Fibroblast of skin of right biceps (primary cell): ENCODE measurements around the gene STXBP2.

ENCODE experiments used
- DNase-seq: peaks from one replicate; pipeline ENCODE4 v3.0.0-alpha.2; 2013

Gene STXBP2

DNA sequence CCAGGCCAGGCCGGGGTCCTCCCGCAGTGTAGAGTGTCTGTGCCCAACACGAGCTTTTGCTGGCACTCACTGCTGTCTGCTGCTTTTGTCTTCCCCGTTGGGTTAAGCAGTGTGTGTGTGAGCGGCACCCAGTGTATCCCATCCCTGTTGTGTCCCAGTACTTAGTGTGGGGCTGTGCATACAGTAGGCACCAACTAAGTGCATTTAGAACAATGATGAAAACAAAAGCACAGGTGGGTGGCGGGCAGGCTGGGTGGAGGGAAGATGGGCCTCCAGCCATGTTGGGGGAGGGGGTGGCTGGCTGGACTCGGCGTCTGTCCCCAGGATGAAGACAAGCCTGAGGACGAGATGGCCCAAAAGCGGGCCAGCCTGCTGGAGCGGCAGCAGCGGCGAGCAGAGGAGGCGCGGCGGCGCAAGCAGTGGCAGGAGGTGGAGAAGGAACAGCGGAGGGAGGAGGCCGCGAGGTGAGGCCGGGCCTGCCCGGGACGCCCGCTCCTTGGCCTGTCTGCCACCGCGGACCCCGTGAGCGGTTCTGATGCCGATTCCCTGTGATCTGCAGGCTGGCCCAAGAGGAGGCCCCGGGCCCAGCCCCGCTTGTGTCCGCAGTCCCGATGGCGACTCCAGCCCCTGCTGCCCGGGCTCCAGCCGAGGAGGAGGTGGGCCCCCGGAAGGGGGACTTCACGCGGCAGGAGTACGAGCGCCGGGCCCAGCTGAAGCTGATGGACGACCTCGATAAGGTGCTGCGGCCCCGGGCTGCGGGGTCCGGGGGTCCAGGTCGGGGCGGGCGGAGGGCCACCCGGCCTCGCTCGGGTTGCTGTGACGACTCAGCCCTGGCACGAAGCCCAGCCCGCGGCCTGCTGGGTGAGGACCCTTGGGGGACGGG lies 21.8 kb upstream of the STXBP2 start:
- DNase-seq = no peak

- no peak for DNase-seq
Measured at GRCh38 chr19:7617172-7617571, 19.7 kb upstream of the STXBP2 start.

GRCh38 chr19:7617735-7618134 lies 19.2 kb upstream of the STXBP2 start:
- DNase-seq = no peak

GRCh38 chr19:7618348-7618747 lies 18.6 kb upstream of the STXBP2 start:
- no peak for DNase-seq

GRCh38 chr19:7618771-7619510 lies 18.0 kb upstream of the STXBP2 start:
- no peak for DNase-seq

GRCh38 chr19:7619671-7620441 lies 17.1 kb upstream of the STXBP2 start:
- DNase-seq = no peak

DNA sequence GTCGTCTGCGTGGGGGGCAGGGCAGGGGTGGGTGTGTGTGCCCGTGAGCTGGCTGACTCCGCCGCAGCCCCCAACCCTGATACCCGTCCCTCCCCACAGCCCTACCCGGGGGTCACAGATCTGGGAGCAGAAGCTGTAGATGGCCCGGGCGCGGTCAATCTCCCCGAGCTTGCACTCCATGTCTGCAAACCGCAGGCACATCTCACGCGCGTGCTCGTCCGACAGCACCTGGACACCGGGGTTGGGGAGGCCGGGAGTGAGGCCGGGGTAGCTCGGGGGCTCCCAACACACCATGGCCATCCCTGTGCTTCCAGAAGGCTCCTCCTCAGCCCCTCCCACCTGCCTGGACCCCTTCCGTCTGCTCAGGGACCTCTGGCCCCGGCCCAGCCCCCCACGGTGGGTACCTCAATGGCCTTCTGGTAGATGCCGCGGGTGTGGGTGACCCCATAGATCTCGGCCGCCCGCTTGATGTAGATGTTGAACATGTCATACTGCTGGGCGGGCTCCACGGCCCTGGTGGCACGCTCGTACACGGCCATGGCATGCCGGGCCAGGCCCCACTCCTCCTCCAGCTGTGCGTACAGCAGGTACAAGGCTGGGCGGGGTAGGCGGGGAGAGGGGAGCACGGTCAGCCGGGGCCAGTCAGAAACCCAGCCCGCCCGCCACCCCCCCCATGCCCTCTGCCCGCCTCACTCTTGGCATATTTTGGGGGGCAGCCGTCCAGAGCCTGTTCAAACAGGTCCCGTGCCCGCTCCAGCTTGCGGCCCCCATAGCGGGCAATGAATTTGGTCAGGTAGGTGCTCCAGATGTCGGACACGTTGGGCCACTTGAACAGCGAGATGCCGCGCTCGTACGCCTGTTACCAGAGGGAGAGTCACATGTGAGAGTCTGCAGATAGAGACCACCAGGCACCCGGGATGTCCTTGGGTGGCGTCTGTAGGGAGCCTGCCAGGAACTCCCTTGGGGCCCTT lies 16.2 kb upstream of the STXBP2 start:
- DNase-seq = no peak

- DNase-seq = no peak
Measured at GRCh38 chr19:7622933-7623685, 13.8 kb upstream of the STXBP2 start.

DNA sequence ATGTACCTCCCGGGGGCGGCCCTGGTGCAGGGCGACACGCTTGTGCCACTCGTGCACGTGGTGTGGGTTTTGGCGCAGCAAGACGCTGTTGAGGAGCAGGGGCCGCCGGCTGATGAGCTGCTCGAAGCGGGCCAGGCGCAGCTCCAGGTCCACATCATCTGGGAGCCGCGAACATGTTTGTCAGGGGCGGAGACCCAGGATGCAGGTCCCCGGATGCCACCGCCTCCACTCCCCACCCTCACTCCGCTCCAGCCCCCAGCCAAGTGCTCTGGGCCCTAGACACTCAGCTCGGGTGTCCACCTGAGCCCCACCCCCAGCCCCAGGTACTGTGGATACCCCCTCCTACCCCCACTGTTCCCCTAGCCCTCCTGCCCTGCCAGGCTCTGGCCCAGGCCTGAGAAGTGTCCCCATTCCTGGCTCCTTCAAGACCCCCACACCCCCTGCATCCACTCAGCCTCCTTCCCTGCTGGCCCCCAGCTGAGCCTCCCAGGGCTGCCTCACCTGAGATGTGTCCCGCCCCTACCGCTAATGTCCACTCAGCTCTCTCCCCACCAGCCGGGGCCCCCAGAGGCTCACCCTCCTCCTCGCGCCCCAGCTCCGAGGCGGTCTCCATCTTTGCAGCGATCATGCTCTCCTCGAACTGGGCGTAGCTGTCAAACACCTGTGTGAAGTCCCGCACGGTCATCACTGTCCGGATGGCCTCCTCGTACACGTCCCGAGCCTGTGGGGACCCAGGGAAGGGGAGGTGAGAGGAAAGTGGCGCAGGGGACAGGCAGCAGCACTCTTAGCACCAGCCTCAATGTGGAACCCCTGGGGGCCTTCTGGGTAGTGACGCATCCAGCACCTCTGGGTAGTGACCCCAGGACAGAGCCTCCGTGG lies 12.9 kb upstream of the STXBP2 start:
- no peak for DNase-seq

DNA sequence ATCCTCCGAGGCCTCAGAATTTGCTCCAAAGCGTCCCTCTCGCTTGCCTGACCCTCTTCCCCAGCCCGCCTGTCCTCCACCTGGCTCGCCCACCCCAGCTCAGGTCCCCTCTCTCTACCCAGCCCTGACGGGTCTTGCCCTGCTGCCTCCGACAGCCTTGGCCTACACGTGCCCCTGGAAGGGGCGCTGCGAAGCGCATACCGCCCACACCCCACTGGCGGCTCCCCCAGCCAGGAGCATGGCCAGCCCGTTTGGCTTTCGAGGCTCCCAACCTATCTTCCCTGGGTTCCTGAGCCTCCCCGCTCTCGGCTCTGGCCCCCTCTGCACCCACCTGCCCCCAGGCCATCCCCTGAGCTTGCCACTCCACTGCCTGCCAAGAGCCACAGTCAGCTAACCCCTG lies 12.1 kb upstream of the STXBP2 start:
- DNase-seq = no peak

GRCh38 chr19:7625763-7626372 lies 11.0 kb upstream of the STXBP2 start:
- DNase-seq = no peak

DNA sequence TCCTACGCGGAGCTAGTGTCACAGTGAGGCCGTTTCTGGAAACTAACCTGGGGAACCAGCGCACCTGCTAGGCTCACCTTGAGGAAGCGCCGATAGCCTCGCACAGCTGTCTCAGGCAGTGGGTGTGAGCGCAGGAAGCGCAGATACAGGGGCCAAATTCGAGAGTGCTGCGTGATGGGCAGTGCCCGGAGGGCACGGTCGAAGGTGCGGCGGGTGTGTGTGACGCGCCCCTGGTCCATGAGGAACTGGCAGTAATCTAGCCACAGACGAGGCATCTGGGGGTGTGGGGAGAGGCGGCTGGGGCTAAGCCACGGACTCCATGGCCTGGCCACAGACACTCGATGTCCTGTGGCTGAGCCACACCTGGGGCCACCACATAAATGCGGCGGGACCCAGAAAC lies 9.7 kb upstream of the STXBP2 start:
- no peak for DNase-seq

- DNase-seq = no peak
Measured at GRCh38 chr19:7628589-7629311, 8.2 kb upstream of the STXBP2 start.

GRCh38 chr19:7629347-7630054 lies 7.4 kb upstream of the STXBP2 start, which contains the start of the genes PET100 and XAB2:
Gene PET100, plus strand, starts transcription at chr19:7629793. Its CDS starts 41 bp downstream, at chr19:7629834.
Gene XAB2, minus strand, starts transcription at chr19:7629545. Its CDS starts 18 bp downstream, at chr19:7629527.
- DNase-seq = peak; percentile 99

DNA sequence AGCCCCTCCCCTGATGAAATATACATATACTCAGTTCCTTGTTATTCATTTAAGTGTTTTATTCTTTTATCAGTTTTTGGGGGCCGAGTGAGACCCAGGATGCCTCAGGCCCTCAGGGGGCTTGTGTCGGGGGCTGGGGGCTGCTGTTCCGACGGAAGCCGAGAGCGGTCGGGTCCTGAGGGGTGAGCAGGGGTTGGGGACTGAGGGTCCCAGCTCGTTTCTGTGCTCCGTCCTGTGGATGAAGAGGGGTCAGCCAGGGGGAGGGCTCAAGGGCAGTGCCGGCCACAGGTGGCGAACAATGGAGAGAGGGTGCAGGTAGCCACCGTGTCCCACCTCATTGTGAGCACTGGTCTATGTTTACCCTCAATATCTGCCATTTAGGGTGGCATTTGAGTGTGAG lies 5.3 kb upstream of the STXBP2 start:
- no peak for DNase-seq

- DNase-seq = no peak
Measured at GRCh38 chr19:7632340-7633203, 4.3 kb upstream of the STXBP2 start.

DNA sequence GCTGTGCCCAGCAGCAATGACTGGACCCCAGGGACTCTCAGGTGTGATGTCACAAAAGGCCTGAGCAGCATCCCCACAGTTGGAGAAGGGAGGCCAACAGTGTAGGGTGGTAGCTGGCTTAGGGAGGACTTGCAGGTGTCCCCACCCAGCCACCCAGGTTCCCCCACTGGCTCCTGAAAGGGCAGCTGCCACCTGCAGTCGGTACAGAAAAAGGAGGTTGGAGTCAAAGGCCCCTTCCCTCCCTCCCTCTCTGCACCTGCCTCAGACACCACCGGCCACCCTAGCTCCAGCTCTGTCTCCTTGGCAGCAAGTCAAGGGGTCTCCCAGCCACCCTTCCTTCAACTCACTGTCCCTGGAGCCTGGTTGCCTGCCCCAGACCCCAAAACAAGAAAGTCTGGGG lies 3.2 kb upstream of the STXBP2 start, which contains the start of gene PCP2:
TSS of gene PCP2 (minus strand) at position 22 of the 400 bp plus-strand sequence. CDS start 262 bp downstream, outside the sequence.
- DNase-seq = no peak
